Measurements from ENCODE around the gene PSMB3. TPM values are rescaled to one million over a fixed set of nuclear protein-coding genes. Genes with fewer than 3 reads are reported as not detected.

The PSMB3 gene
- polyA plus RNA-seq, 1 experiment: 234 TPM

DNA sequence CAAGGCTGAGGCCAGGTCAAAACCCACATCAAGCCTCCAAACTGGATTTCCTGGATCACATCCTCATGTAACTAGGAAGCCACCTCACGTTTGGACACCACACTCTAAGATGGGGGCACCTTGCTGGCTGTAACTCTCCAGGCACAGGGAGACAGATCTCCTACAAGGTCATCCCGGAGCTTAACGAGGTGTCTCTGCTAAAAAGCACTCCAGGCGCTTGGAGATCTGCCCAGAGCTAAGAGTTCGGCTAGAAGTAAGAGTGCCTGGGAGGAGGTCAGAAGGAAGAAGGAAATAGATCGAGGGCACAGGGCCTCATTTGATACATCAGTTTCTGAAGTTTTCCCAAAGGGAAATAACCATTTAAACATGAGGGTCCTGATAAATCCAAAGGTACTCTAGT, 15.9 kb downstream of the PSMB3 start:
- CTCF ChIA-PET: no interaction called here
- no peak for DNase-seq (ENCODE audit: low read depth, low spot score)
- POLR2A ChIA-PET: no interaction called here

GRCh38 chr17:38773258-38773657, 20.7 kb downstream of the PSMB3 start:
- no peak for DNase-seq (ENCODE audit: low read depth, low spot score)
- POLR2A ChIA-PET: no interaction called here
- Histone ChIP-seq H3K9me3 (ENCODE audit: control insufficient read depth, insufficient read depth, low read length) (no peaks in the 10 kb centered on the region), H3K27me3 (ENCODE audit: control insufficient read depth, insufficient read depth, low read length) (no peaks in the 10 kb centered on the region), H3K4me3 (ENCODE audit: low read depth, low read length) (no peak overlapping the region), H3K27ac (ENCODE audit: low read depth, low read length) (no peak overlapping the region)
- CTCF ChIA-PET: no interaction called here
- TF ChIP-seq CTCF (IDR thresholded peaks at IDR 0.05; ENCODE audit: low read depth, low read length): no peak

More for the DNA sequence above, 15.9 kb downstream of the PSMB3 start:
- Histone ChIP-seq H3K27me3 (ENCODE audit: control insufficient read depth, insufficient read depth, low read length) (no peaks in the 10 kb centered on the region), H3K27ac (ENCODE audit: low read depth, low read length) (no peak overlapping the region), H3K4me3 (ENCODE audit: low read depth, low read length) (no peak overlapping the region), H3K9me3 (ENCODE audit: control insufficient read depth, insufficient read depth, low read length) (no peaks in the 10 kb centered on the region)
- no peak for TF ChIP-seq CTCF (IDR thresholded peaks at IDR 0.05; ENCODE audit: low read depth, low read length)

DNA sequence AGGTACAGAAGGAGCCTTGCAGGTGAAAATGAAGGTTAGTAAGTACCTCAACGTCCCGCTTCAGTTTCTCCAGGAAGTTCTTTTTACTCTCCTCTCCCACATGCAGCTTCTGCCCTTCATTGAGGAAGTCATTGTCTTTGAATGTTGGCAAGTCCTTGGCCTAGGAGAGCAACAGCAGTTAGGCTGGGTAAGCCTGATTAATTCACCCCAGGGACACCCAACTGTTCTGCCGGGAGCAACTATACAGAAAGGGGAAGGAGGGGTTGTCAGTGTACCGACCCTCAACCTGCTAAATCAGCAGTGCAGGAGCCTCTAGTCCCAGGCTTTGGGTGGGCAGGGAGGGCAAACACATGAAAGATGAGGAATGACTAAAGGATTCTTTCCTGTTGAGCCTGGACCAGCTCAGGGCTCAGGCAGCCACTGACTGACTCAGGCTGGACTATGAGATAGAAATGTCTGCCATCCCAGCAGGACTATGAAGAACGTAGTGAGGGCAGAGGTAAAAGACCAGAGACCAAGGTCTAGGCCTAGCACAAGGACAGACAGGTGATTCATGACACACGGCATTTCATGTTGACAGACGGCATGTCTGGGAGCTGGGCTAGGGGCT, 25.2 kb downstream of the PSMB3 start:
- DNase-seq (ENCODE audit: low read depth, low spot score): no peak
- Histone ChIP-seq H3K4me3 (ENCODE audit: low read depth, low read length) (no peak overlapping the region), H3K27me3 (ENCODE audit: control insufficient read depth, insufficient read depth, low read length) (no peaks in the 10 kb centered on the region), H3K27ac (ENCODE audit: low read depth, low read length) (no peak overlapping the region), H3K9me3 (ENCODE audit: control insufficient read depth, insufficient read depth, low read length) (no peaks in the 10 kb centered on the region)
- no peak for TF ChIP-seq CTCF (IDR thresholded peaks at IDR 0.05; ENCODE audit: low read depth, low read length)
- POLR2A ChIA-PET: no interaction called here
- CTCF ChIA-PET: no interaction called here

DNA sequence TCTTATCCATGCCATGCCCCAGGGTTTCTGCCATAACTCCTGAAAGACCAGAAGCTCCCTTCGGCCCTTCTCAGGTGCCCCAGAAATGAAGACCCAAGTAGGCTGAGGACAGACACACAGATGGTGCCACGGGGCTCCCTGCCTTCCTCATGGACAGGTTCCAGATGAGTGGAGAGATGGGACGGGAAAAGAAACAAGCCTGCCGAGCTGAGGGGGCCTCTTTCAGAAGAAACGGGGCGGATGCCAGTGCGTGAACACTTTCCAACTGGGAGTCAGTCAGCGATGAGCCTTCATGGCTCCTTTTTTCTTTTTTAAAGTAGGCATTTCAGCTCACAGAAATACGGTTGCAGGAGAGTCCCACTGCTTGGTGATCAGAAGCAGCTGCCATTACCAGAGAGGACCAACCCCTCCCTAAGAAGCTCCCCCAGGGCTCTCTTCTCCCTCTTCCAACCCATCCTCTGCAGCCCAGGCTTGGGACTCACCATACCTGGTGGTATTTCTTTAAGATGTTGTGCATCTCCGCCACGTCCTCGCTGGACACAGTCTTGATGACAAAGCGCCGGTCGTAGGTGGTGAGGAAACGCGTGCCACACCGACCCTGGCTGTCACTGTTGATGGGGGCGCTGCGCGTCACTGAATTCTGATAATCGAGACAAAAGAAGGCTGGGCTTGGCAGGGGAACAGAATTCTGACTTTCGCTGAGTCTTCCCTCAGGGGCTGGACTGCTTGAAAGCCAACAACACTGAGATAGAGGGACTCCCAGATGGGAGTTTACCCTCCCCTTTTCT, 27.6 kb downstream of the PSMB3 start:
- DNase-seq (ENCODE audit: low read depth, low spot score): no peak
- POLR2A ChIA-PET: no interaction called here
- CTCF ChIA-PET: interaction anchor here (0.8 kb wide), 1 partner anchor 45 kb away, joined by 3 read pairs; no protein-coding TSS in a partner anchor
- no peak overlapping the region for H3K27ac ChIP-seq (ENCODE audit: low read depth, low read length)
- H3K9me3 ChIP-seq (ENCODE audit: control insufficient read depth, insufficient read depth, low read length): no peaks in the 10 kb centered on the region
- no peak for TF ChIP-seq CTCF (IDR thresholded peaks at IDR 0.05; ENCODE audit: low read depth, low read length)
- no peaks in the 10 kb centered on the region for H3K27me3 ChIP-seq (ENCODE audit: control insufficient read depth, insufficient read depth, low read length)
- H3K4me3 ChIP-seq (ENCODE audit: low read depth, low read length): no peak overlapping the region

DNA sequence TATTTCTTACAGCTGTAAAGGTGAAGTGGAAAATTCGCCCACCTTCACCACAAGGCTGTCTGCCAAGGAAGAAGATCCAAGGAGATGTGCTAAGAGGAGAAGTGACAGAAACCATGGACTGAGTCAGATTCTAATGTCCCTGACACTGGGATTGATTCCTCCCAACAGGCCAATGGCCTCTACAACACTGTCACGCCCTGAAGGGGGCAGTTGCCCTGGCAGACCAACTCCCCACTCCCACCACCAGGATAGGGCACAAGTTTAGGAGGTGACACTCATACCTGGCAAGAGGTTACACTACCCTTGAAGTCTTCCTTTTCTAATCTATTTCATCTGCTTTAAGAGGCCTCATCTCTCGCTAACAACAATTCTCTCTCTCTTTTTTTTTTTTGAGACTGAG, 30.7 kb downstream of the PSMB3 start:
- no peak overlapping the region for H3K27ac ChIP-seq (ENCODE audit: low read depth, low read length)
- no peaks in the 10 kb centered on the region for H3K9me3 ChIP-seq (ENCODE audit: control insufficient read depth, insufficient read depth, low read length)
- no peak for TF ChIP-seq CTCF (IDR thresholded peaks at IDR 0.05; ENCODE audit: low read depth, low read length)
- H3K27me3 ChIP-seq (ENCODE audit: control insufficient read depth, insufficient read depth, low read length): no peaks in the 10 kb centered on the region
- ChIA-PET CTCF (no interaction called here), POLR2A (no interaction called here)
- H3K4me3 ChIP-seq (ENCODE audit: low read depth, low read length): no peak overlapping the region
- no peak for DNase-seq (ENCODE audit: low read depth, low spot score)
